OCI-LY7 (cell line): ENCODE data around the gene SPATA24.

Source experiments
- CTCF ChIP-seq: fragments of 200-600 bp; sonication (generic); conservative IDR thresholded peaks from 2 replicates; pipeline ENCODE4 v1.5.1; 2014; ENCODE audit warnings: mild to moderate bottlenecking, antibody characterized with exemption, low read length, moderate library complexity, mixed read lengths
- EZH2phosphoT487 ChIP-seq: fragments of 200-600 bp; sonication (generic); IDR thresholded peaks from 2 replicates; pipeline ENCODE4 v1.6.1; 2018; ENCODE audit warnings: low read depth, borderline replicate concordance, mild to moderate bottlenecking, mixed run types, antibody characterized with exemption, low read length, moderate library complexity, mixed read lengths

- TF ChIP-seq CTCF, result no peak
- TF ChIP-seq EZH2phosphoT487, result no peak
Observed at GRCh38 chr5:139431706-139432105, 27.8 kb upstream of the SPATA24 start.
